ENCODE data around the gene JPT2.

The JPT2 gene

GRCh38 chr16:1634541-1634940 is 43.5 kb upstream of the JPT2 start:
- H3K4me3 ChIP-seq (ENCODE audit: low read depth in 1 of 2, low read length in 2 of 2) = no peak overlapping the region
- no peak overlapping the region for H3K4me2 ChIP-seq (ENCODE audit: insufficient read depth, low read length)
- H2AFZ ChIP-seq (ENCODE audit: low read depth, low read length) = no peak overlapping the region
- no peak for ATAC-seq (ENCODE audit: insufficient read depth, low read depth)
- no peak for DNase-seq
- TF ChIP-seq CTCF (IDR thresholded peaks at IDR 0.05; ENCODE audit: borderline replicate concordance, extremely low read depth, low read length, poor library complexity, severe bottlenecking) = no peak
- no peak for TF ChIP-seq EZH2 (IDR thresholded peaks at IDR 0.05; ENCODE audit: borderline replicate concordance, low read depth, low read length, severe bottlenecking)
- peaks cover 90% of the 10 kb centered on the region for H3K36me3 ChIP-seq (ENCODE audit: insufficient read depth, low read length)
- no peaks in the 10 kb centered on the region for H3K4me1 ChIP-seq (ENCODE audit: insufficient read depth, low read length)
- H3K27me3 ChIP-seq (ENCODE audit: insufficient read depth, low read length, poor library complexity) = no peaks in the 10 kb centered on the region
- no peaks in the 10 kb centered on the region for H3K9me3 ChIP-seq (ENCODE audit: insufficient read depth, low read length, severe bottlenecking)
- H4K20me1 ChIP-seq (ENCODE audit: insufficient read depth, low read length) = peaks cover 50% of the 10 kb centered on the region
- no peak overlapping the region for H3K9ac ChIP-seq (ENCODE audit: low read depth, low read length)
- H3K27ac ChIP-seq (ENCODE audit: low read length) = no peak overlapping the region
- peaks cover 64% of the 10 kb centered on the region for H3K79me2 ChIP-seq (ENCODE audit: insufficient read depth, low read length)

- Histone ChIP-seq H3K27ac (ENCODE audit: low read length) (no peak overlapping the region), H3K4me2 (ENCODE audit: insufficient read depth, low read length) (no peak overlapping the region), H4K20me1 (ENCODE audit: insufficient read depth, low read length) (peaks cover 53% of the 10 kb centered on the region), H3K27me3 (ENCODE audit: insufficient read depth, low read length, poor library complexity) (no peaks in the 10 kb centered on the region), H2AFZ (ENCODE audit: low read depth, low read length) (no peak overlapping the region), H3K4me1 (ENCODE audit: insufficient read depth, low read length) (no peaks in the 10 kb centered on the region), H3K79me2 (ENCODE audit: insufficient read depth, low read length) (peaks cover 59% of the 10 kb centered on the region), H3K4me3 (ENCODE audit: low read depth in 1 of 2, low read length in 2 of 2) (no peak overlapping the region), H3K36me3 (ENCODE audit: insufficient read depth, low read length) (peaks cover 91% of the 10 kb centered on the region), H3K9ac (ENCODE audit: low read depth, low read length) (no peak overlapping the region), H3K9me3 (ENCODE audit: insufficient read depth, low read length, severe bottlenecking) (no peaks in the 10 kb centered on the region)
- ATAC-seq (ENCODE audit: insufficient read depth, low read depth) = no peak
- DNase-seq = no peak
- TF ChIP-seq CTCF (IDR thresholded peaks at IDR 0.05; ENCODE audit: borderline replicate concordance, extremely low read depth, low read length, poor library complexity, severe bottlenecking) = no peak
- TF ChIP-seq EZH2 (IDR thresholded peaks at IDR 0.05; ENCODE audit: borderline replicate concordance, low read depth, low read length, severe bottlenecking) = no peak
Measured at GRCh38 chr16:1635070-1635469, 43.0 kb upstream of the JPT2 start.

- Histone ChIP-seq H3K79me2 (ENCODE audit: insufficient read depth, low read length) (peaks cover 43% of the 10 kb centered on the region), H3K27ac (ENCODE audit: low read length) (no peak overlapping the region), H3K4me1 (ENCODE audit: insufficient read depth, low read length) (no peaks in the 10 kb centered on the region), H3K4me2 (ENCODE audit: insufficient read depth, low read length) (no peak overlapping the region), H3K9ac (ENCODE audit: low read depth, low read length) (no peak overlapping the region), H3K36me3 (ENCODE audit: insufficient read depth, low read length) (peaks cover 91% of the 10 kb centered on the region), H2AFZ (ENCODE audit: low read depth, low read length) (no peak overlapping the region), H4K20me1 (ENCODE audit: insufficient read depth, low read length) (peaks cover 57% of the 10 kb centered on the region), H3K9me3 (ENCODE audit: insufficient read depth, low read length, severe bottlenecking) (no peaks in the 10 kb centered on the region), H3K4me3 (ENCODE audit: low read depth in 1 of 2, low read length in 2 of 2) (no peak overlapping the region), H3K27me3 (ENCODE audit: insufficient read depth, low read length, poor library complexity) (no peaks in the 10 kb centered on the region)
- ATAC-seq (ENCODE audit: insufficient read depth, low read depth) = no peak
- TF ChIP-seq CTCF (IDR thresholded peaks at IDR 0.05; ENCODE audit: borderline replicate concordance, extremely low read depth, low read length, poor library complexity, severe bottlenecking) (no peak), EZH2 (IDR thresholded peaks at IDR 0.05; ENCODE audit: borderline replicate concordance, low read depth, low read length, severe bottlenecking) (no peak)
- DNase-seq = no peak
Measured at GRCh38 chr16:1637526-1637925, 40.6 kb upstream of the JPT2 start.

- Histone ChIP-seq H3K9ac (ENCODE audit: low read depth, low read length) (no peak overlapping the region), H4K20me1 (ENCODE audit: insufficient read depth, low read length) (peaks cover 56% of the 10 kb centered on the region), H3K4me2 (ENCODE audit: insufficient read depth, low read length) (no peak overlapping the region), H3K4me1 (ENCODE audit: insufficient read depth, low read length) (no peaks in the 10 kb centered on the region), H3K4me3 (ENCODE audit: low read depth in 1 of 2, low read length in 2 of 2) (no peak overlapping the region), H3K79me2 (ENCODE audit: insufficient read depth, low read length) (peaks cover 33% of the 10 kb centered on the region), H3K27me3 (ENCODE audit: insufficient read depth, low read length, poor library complexity) (no peaks in the 10 kb centered on the region), H3K9me3 (ENCODE audit: insufficient read depth, low read length, severe bottlenecking) (no peaks in the 10 kb centered on the region), H3K36me3 (ENCODE audit: insufficient read depth, low read length) (peaks cover 90% of the 10 kb centered on the region), H2AFZ (ENCODE audit: low read depth, low read length) (no peak overlapping the region), H3K27ac (ENCODE audit: low read length) (no peak overlapping the region)
- no peak for TF ChIP-seq EZH2 (IDR thresholded peaks at IDR 0.05; ENCODE audit: borderline replicate concordance, low read depth, low read length, severe bottlenecking)
- no peak for TF ChIP-seq CTCF (IDR thresholded peaks at IDR 0.05; ENCODE audit: borderline replicate concordance, extremely low read depth, low read length, poor library complexity, severe bottlenecking)
- no peak for DNase-seq
- no peak for ATAC-seq (ENCODE audit: insufficient read depth, low read depth)
Measured at GRCh38 chr16:1638757-1639156, 39.3 kb upstream of the JPT2 start.

Data from DND-41 (cell line).